Keratinocyte (primary cell): ENCODE results near the gene CNOT4.

ENCODE experiments used
- EZH2 ChIP-seq: IDR thresholded peaks from one replicate; pipeline ENCODE4 v1.6.1; 2012; ENCODE audit warnings: inconsistent platforms, mild to moderate bottlenecking, low read length, moderate library complexity
- TF ChIP-seq, protein P1 (sequence below), 3 experiments: IDR thresholded peaks in 1 of 3; conservative IDR thresholded peaks in 1 of 3; optimal IDR thresholded peaks in 1 of 3; 2 replicates in 2 of 3; 3 replicates in 1 of 3; pipeline versions ENCODE3 to v1.5.1; 2011; ENCODE audit warnings: low read length in 3 of 3, mild to moderate bottlenecking in 3 of 3, moderate library complexity in 2 of 3, control low read depth in 1 of 3, inconsistent platforms in 1 of 3; ENCODE audit not compliant: insufficient read depth in 2 of 3; ENCODE audit errors: extremely low read depth in 1 of 3

DNA sequence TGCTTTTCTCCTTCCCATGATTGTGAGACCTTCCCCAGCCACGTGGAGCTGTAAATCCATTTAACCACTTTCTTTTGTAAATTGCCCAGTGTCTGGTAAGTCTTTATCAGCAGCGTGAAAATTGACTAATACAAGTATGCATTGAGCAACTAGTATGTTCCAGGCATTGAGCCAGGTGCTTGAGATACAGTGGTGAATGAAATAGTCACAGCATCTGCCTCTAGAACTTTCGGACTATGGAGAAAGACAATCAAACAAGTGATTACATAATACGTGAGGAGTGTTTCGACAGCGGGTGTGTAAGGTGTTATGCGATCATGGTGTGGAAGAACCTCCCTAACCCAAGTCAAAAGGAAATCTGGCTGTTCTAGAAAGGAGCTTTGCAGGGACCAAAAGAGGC, 26.2 kb upstream of the CNOT4 start:
- TF ChIP-seq, protein P1, sequence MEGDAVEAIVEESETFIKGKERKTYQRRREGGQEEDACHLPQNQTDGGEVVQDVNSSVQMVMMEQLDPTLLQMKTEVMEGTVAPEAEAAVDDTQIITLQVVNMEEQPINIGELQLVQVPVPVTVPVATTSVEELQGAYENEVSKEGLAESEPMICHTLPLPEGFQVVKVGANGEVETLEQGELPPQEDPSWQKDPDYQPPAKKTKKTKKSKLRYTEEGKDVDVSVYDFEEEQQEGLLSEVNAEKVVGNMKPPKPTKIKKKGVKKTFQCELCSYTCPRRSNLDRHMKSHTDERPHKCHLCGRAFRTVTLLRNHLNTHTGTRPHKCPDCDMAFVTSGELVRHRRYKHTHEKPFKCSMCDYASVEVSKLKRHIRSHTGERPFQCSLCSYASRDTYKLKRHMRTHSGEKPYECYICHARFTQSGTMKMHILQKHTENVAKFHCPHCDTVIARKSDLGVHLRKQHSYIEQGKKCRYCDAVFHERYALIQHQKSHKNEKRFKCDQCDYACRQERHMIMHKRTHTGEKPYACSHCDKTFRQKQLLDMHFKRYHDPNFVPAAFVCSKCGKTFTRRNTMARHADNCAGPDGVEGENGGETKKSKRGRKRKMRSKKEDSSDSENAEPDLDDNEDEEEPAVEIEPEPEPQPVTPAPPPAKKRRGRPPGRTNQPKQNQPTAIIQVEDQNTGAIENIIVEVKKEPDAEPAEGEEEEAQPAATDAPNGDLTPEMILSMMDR (optimal IDR thresholded peaks at IDR 0.05 in 1 of 3, IDR thresholded peaks at IDR 0.05 in 1 of 3, conservative IDR thresholded peaks at IDR 0.05 in 1 of 3; ENCODE audit: extremely low read depth in 1 of 3, insufficient read depth in 2 of 3, low read length in 3 of 3) = no peak
- no peak for TF ChIP-seq EZH2
